ENCODE data around the gene TMEM273.

TMEM273 gene

GRCh38 chr10:49182776-49183175 is 5.4 kb downstream of the TMEM273 start:
- H3K27ac ChIP-seq = no peak overlapping the region
- TF ChIP-seq ZFX (IDR thresholded peaks at IDR 0.05) (no peak), CTCF (conservative IDR thresholded peaks at IDR 0.05) (no peak)

GRCh38 chr10:49180444-49180860 is 7.7 kb downstream of the TMEM273 start:
- H3K27ac ChIP-seq = no peak overlapping the region
- no peak for TF ChIP-seq ZFX (IDR thresholded peaks at IDR 0.05)
- no peak for TF ChIP-seq CTCF (conservative IDR thresholded peaks at IDR 0.05)

GRCh38 chr10:49179699-49180443 is 8.3 kb downstream of the TMEM273 start:
- TF ChIP-seq CTCF (conservative IDR thresholded peaks at IDR 0.05) (no peak), ZFX (IDR thresholded peaks at IDR 0.05) (no peak)
- no peak overlapping the region for H3K27ac ChIP-seq

- no peak overlapping the region for H3K27ac ChIP-seq
- TF ChIP-seq ZFX (IDR thresholded peaks at IDR 0.05) (no peak), CTCF (conservative IDR thresholded peaks at IDR 0.05) (no peak)
Observed at GRCh38 chr10:49178489-49179471, 9.4 kb downstream of the TMEM273 start.

- no peak overlapping the region for H3K27ac ChIP-seq
- TF ChIP-seq CTCF (conservative IDR thresholded peaks at IDR 0.05) (no peak), ZFX (IDR thresholded peaks at IDR 0.05) (no peak)
Observed at GRCh38 chr10:49177391-49178355, 10.5 kb downstream of the TMEM273 start.

GRCh38 chr10:49176310-49177268 is 11.6 kb downstream of the TMEM273 start:
- no peak for TF ChIP-seq CTCF (conservative IDR thresholded peaks at IDR 0.05)
- TF ChIP-seq ZFX (IDR thresholded peaks at IDR 0.05) = no peak
- no peak overlapping the region for H3K27ac ChIP-seq

All from C4-2B (cell line).